ENCODE data around the gene CTDSP1.

CTDSP1 gene

DNA sequence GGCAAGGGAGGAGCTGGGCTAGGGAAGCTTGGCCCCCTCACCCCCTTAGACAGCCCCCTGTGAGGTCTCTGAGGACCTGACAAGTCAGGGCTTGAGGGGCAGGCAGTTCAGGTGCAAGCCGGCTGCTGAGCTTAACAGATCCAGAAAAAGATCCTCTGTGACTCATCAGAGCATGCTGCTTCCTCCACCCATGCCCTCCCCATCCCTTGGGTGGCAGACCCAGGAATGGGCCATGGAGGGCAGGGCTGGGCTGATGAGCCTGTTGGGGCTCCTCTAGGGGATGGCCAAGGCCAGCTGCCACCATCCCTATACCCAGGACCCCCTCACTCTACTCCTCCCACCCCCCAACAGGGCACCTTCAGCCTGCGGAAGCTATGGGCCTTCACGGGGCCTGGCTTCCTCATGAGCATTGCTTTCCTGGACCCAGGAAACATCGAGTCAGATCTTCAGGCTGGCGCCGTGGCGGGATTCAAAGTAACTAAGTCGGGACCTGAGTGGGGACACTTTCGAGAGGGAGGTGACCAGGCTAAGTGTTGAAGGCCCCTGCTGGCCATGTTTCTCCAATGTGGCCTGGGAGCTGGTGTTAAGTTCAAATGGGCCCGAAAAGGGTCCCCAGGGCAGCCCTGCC is 15.7 kb upstream of the CTDSP1 start:
- DNase-seq = no peak

DNA sequence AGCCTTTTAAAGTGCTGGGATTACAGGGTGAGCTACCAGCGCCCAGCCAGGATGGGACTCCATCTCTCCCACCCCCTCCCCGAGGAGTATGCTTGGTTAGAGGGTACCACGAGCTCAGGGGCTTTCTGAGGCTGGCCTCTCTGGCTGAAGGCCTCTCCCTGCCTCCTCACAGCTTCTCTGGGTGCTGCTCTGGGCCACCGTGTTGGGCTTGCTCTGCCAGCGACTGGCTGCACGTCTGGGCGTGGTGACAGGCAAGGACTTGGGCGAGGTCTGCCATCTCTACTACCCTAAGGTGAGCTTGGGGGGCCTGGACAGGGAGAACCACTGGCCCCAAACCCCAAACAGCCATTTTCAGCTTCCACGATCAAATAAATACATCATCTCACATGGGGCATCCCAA is 14.7 kb upstream of the CTDSP1 start:
- no peak for DNase-seq

DNA sequence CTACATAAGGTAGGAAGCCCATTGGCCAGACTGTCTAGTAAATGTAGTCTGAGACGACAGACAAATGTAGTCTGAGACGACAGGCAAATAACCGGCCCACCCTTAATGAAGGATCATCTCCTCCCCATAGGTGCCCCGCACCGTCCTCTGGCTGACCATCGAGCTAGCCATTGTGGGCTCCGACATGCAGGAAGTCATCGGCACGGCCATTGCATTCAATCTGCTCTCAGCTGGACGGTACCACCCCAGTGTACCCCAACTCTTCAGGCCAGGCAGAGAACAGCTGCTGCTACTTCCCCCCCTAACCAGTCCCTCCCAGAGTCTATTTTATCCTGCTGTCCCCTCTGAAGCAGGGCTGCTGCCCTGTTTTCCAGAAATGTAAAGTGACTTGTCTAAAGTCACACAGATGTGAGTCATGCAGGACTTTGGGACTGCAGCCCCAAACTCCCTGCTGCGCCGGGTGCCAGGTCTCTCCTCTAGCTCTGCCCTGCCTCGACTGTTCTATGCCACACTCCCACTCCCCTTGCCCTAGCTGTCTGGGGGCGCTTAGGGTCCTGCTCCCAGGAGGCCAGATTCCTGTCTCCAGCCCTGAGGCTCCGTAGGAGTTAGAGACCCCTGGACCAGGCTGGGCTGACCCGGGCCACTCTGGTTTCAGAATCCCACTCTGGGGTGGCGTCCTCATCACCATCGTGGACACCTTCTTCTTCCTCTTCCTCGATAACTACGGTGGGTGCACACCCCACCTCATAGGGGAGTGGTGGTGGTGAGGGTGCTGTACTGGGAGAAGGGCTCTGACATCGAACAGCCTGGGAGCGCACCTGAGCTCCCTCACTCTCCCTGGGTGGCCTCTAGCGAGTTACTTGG is 12.9 kb upstream of the CTDSP1 start:
- DNase-seq = no peak

DNA sequence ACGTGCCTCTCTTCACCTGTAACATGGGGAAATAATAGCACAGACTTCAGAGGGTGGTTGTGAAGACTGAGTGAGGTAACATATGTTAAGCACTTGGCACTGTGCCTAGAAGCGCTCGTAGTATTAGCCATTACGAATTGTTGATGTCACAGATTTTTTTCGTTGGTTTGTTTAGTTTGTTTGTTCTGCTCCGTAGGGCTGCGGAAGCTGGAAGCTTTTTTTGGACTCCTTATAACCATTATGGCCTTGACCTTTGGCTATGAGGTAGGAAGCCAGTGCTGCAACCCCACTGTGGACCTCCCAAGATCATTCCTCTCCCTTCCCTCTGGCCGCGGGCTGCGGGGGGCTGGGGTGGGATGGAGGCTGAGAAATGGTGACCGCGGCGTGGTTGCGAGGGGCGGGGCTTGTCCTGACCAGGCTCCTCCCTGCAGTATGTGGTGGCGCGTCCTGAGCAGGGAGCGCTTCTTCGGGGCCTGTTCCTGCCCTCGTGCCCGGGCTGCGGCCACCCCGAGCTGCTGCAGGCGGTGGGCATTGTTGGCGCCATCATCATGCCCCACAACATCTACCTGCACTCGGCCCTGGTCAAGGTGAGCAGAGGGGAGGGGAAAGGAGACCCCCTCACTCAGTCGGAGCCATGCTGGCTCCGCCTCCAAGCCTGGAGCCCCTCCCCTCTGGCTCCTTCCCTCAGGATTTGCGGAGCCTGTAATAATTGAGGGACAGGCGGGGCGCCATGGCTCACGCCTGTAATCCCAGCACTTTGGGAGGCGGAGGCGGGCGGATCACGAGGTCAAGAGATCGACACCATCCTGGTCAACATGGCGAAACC is 12.1 kb upstream of the CTDSP1 start:
- peak; percentile 50 to 91 (median 83) for DNase-seq

DNA sequence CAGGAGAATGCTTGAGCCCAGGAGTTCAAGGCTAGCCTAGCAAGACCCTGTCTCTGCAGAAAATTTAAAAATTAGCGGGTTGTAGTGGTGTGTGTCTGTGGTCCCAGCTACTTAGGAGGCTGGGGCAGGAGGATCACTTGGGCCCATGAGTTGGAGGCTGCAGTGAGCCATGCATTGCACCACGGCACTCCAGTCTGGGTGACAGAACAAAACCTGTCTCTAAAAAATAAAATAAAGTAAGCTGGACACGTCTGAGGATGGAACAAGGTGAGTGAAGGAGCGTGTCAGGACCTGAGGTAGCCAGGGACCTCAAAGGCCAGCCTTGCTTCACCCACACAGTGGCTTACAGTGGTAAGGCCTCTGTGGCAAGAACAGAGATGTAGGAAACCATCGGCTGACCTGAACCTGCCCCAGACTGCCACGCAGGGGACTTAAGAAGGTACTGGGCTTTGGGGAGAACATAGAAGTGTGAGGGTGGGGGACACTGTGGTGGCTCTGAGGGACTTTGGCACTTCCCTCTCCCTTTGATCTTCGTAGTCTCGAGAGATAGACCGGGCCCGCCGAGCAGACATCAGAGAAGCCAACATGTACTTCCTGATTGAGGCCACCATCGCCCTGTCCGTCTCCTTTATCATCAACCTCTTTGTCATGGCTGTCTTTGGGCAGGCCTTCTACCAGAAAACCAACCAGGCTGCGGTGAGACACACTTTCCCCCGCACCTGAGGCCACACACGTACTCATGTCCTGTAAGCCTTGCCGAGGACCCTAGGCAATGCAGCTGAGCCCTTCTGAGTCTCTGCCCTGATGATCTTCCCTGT is 10.1 kb upstream of the CTDSP1 start:
- DNase-seq = no peak

DNA sequence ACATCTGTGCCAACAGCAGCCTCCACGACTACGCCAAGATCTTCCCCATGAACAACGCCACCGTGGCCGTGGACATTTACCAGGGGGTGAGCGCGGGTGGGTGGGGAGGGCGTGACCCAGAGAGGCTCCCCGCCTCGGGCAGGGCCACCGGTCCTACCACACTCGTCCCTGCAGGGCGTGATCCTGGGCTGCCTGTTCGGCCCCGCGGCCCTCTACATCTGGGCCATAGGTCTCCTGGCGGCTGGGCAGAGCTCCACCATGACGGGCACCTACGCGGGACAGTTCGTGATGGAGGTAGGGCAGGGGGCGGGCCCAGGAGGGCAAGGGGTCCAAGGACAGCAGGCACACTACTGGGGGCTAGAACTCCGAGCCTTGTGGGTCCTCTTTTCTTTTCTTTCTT is 8.5 kb upstream of the CTDSP1 start:
- no peak for DNase-seq

DNA sequence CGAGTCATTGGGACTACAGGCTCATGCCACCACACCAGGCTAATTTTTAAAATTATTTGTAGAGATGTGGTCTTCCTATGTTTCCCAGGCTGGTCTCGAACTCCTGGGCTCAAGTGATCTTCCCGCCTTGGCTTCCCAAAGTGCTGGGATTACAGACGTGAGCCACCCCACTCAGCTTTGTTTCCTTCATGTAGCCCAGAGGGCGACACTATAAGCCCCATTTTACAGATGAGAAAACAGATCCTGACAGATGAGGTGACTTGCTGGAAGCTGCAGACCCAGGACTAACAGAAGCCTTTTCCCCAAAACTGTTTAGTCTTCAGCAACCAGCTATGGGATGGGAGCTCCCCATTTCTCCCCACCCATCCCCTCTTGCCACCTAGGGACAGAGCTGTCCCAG is 7.2 kb upstream of the CTDSP1 start:
- no peak for DNase-seq

DNA sequence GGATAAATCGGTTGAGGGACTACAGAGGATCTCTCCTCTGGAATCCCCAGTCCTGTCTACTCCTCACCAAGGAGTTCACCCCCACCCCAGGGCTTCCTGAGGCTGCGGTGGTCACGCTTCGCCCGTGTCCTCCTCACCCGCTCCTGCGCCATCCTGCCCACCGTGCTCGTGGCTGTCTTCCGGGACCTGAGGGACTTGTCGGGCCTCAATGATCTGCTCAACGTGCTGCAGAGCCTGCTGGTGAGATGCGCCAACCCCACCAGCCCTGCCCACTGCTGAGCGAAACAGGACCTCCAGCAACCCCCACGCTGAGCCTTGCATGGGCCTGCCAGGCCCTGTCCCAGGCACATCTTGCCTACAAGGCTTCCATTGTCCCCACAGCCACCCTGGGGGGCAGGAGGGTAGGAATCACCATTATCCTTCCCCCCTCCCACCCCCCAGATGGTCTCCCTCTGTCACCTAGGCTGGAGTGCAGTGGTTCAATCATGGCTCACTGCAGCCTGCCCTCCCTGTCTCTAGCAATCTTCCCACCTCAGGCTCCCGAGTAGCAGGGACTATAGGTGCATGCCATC is 6.7 kb upstream of the CTDSP1 start:
- no peak for DNase-seq

DNA sequence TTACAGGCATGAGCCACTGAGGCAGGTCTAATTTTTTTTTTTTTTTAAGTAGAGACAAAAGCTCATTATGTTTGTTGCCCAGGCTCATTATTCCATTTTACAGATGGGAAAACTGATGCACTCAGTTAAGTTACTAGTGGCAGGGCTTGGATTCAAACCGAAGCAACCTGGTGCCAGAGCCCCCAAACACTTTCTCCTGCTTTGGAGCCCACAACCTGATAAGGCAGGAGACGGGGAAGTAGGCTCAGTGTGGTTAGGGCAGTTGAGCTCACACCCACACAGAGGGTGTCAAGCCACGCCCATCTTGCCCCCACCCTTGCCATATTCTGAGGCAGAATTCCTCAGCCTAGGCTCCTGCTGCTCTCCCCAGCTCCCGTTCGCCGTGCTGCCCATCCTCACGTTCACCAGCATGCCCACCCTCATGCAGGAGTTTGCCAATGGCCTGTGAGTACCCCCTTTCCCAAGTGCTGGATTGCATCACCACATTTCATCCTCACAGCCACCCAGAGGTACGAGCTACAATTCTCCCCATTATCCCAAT is 5.8 kb upstream of the CTDSP1 start:
- no peak for DNase-seq

DNA sequence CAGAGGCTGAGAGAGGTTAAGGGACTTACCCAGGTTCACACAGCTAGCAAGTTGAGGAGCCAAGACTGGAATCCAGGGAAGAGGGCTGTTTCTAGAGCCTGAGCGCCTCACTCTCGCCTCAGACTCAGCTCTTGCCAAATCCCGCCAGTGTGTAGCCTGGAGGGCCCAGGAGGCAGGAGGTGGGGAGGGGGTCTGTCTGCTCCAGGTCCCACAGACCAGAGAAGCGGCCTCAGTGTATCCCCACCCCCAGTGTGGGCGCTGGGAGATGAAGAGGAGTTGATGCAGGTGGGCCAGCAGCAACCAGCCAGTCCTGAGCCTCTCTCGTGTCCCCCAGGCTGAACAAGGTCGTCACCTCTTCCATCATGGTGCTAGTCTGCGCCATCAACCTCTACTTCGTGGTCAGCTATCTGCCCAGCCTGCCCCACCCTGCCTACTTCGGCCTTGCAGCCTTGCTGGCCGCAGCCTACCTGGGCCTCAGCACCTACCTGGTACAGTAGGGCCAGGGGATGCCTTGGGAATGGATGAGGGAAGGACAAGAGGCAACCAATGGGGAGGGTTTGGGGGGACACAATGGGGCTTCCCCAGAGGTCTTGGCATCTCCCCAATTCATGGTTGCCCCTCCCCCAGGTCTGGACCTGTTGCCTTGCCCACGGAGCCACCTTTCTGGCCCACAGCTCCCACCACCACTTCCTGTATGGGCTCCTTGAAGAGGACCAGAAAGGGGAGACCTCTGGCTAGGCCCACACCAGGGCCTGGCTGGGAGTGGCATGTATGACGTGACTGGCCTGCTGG is 5.2 kb upstream of the CTDSP1 start:
- no peak for DNase-seq

DNA sequence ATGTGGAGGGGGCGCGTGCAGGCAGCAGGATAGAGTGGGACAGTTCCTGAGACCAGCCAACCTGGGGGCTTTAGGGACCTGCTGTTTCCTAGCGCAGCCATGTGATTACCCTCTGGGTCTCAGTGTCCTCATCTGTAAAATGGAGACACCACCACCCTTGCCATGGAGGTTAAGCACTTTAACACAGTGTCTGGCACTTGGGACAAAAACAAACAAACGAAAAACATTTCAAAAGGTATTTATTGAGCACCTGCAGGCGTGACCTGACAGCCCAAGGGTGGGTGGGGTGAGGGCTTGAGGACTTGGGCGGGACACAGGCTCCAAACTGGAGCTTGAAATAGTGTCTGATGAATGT is 4.6 kb upstream of the CTDSP1 start:
- DNase-seq = no peak

DNA sequence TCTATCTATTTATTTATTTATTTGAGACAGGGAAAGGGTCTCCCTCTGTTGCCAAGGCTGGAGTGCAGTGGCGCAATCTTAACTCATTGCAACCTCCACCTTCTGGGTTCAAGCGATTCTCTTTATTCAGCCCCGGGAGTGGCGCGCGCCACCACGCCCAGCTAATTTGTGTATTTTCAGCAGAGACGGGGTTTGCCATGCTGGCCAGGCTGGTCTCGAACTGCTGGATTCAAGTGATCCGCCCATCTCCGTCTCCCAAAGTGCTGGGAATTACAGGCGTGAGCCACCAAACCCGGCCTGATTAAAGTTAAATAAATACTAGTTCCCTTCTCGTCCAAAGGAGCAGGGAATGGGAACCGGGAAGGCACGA is 4.2 kb upstream of the CTDSP1 start:
- DNase-seq = no peak

DNA sequence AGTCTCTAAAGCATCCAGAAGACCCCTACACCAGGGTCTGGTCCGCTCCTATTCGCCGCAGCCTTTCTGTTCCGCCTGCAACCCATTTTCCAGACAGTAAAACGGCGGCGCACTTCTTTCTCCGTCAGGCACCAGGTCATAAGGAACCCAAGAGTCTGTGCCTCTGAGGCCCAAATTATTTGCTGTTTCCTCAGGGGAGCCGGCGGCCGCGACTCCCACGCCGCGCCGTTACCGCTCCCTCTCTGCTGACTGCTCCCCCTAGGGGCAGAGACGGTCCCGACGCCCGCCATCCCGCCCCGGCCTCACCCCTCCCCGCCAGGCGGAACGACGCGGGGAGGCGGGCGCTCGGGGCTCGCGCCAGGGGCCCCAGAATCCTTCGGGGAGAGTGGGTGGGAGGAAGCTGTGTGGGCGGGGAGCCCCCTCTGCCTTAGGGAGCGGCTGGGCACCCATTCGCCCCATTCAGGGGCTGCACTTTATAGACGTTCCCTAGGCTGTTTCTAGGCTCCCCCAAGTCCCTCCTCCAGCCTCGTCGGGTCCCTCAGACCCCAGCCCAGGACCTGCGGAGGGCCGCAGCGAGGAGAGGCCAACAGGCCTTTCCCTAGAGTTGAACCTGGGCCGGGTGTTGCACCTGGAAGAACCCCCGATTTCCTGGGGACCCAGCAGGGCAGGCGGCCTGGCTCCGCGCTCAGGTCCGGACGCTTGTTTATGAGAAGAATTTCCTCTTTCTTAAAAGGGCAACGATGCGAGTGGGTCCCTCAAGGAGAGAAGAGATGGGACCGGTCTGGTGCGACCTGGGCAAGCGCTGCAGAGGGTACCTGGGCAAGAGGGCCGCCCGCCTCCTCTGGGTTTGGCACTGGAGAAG is 3.6 kb upstream of the CTDSP1 start:
- DNase-seq = peak; percentile 86 to 95 (median 94)

DNA sequence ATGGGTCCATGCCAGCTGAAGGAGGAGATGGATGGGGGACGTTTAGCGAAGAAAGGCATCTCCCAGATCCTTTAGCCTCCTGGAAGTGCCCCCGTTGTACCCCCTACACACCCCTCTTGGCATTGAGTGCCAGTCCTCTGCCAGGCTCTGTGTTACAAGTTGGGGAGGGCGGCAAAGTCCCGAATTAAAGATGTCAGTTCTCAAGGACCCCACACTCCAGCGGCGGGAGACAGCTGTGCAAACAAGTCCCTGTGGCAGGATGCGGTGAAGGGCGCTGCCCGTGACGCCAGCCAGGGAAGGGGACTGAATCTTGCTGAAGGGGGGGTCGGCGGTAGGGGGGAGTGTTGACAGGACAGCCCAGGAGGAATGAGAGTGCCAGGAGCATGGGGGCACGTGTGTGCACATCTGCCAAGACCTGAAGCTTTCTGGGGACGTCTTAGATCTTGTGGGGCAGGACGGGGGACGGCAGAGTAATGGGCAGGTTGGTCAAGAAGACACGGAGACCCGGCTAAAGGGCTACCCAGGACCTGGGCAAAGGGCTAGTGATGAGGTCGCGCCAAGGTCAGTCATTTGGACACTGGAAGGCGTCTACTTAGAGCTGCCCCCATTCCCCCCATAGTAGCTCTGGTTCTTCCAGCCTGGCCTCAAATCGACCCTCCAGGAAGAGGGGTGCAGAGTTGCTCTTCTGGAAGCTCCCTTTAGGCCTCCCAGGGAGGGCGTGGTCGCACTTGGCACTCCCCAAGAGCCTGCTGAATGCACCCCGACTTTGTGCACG is 2.8 kb upstream of the CTDSP1 start:
- DNase-seq = peak; percentile 47 to 93 (median 89)

DNA sequence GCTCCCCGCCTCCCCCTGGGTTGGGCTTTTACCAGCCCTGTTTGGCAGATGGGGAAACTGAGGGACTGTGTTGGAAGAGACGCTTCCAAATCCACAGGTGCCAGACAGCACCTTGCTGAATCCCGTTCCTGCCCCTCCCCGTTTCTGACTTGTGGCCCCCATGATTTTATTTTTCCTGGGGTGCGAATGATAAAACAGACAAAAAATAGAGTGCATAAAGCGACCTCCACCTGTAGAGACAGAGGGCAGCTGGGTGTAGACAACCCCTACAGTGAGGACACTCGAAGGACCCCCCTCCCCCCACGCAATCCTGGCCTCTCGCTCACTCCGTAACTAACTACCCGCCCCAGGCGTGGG is 2.2 kb upstream of the CTDSP1 start:
- DNase-seq = no peak

DNA sequence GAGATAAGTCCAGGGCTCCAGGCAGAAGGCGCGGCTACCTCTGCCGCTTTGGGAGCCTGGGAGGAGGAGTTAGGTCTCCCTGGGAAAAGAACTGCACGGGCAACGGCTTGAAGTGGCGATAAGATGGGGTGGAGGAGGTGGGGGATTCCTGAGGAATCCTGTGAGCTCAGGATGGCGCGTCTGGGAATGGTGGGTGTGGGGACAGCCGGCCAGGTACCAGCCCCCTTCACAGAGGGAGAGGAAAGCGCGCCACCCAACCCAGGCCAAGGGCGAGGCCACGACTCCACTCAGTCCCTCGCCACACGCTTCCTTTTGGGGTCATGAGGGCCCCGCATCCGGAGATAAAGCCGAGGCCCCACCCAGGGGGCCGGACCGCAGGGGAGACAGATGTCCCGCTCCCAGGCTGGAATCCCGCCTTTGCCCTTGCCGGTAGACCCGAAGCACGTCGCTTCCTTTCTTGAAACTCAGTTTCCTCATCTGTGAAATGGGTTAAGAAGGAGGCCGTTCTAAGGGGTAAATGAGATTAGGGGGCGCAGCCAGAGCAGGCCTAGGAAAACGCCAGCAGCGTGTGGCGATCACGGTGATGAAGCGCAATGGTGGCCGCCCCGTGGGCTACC is 1.7 kb upstream of the CTDSP1 start:
- peak; percentile 55 to 79 (median 69) for DNase-seq

DNA sequence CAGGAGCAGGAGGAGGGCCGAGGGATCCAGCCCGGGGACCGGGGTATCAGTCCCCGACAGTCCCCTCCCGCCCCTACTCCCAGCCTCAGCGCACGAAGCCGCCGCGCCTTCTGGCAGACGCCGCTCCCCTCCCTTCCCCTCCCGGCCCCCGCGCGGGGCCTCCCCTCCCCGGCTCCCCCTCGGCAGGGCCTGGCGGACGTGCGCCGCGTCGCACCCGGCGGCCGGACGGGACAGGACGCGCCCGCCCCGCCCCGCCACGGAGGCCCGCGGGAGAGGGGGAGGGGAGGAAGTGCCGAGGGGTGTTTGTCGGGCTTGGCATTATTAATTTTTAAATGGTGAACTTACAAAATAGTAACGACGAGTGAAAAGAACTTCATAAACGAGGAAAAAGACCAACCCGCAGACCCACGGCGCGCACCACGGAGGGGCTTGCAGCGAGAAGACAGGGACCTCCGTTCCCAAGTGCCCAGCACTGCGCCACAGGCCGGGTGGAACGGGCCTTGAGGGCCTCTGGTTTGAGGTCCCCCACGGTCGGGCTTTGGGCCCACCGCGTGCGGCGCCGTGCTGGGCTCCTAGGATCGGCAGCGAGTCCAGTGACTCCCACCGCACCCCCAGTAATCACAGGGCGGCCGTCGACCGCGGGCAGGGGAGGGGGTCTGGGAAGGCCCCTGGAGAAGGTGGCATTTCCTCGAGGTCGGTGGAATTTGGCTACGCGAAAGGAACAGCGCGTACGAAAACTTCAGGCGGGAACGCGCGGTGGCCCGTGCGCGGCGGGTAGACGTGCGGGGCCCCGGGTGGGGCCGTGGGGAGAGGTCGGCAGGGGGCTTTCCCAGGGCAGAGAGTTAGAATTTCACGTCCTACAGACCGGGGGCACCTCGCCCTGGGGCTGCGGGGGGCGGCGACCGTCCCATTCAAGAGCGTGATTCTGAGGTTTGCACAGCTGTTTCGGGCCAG is 954 bp upstream of the CTDSP1 start:
- peak; percentile 21 to 71 (median 65) for DNase-seq

Data from NCI-H1417 (cell line).